Neural progenitor cell (in vitro differentiated cells): ENCODE results near the gene FSTL5. TPM values are rescaled to one million over a fixed set of nuclear protein-coding genes. Genes with fewer than 3 reads are reported as not detected.

ENCODE experiments used
- DNase-seq: peaks from one replicate; pipeline ENCODE4 v3.0.0-alpha.2; 2016; ENCODE audit warnings: low spot score
- H2AFZ ChIP-seq: fragments of 200-600 bp; sonication (generic); replicated peaks from 2 replicates; pipeline ENCODE4 v1.6.1; 2016; ENCODE audit warnings: antibody characterized with exemption
- H3F3A ChIP-seq: fragments of 200-600 bp; sonication (generic); 2 replicates; pipeline ENCODE4 v1.6.1; 2016; ENCODE audit warnings: antibody characterized with exemption, low read depth
- H3K27ac ChIP-seq: fragments of 200-600 bp; sonication (generic); 2 replicates; pipeline ENCODE4 v1.5.1; 2016; ENCODE audit warnings: mild to moderate bottlenecking
- H3K27me3 ChIP-seq: fragments of 200-600 bp; sonication (generic); 2 replicates; pipeline ENCODE4 v1.6.1; 2016; ENCODE audit warnings: mild to moderate bottlenecking, moderate library complexity
- H3K36me3 ChIP-seq: fragments of 200-600 bp; sonication (generic); 2 replicates; pipeline ENCODE4 v1.5.1; 2016
- H3K4me1 ChIP-seq: fragments of 200-600 bp; sonication (generic); 2 replicates; pipeline ENCODE4 v1.6.1; 2016; ENCODE audit warnings: mixed run types
- H3K4me2 ChIP-seq: fragments of 200-600 bp; sonication (generic); 2 replicates; pipeline ENCODE4 v1.6.1; 2016
- H3K4me3 ChIP-seq: fragments of 200-600 bp; sonication (generic); 2 replicates; pipeline ENCODE4 v1.5.1; 2016
- H3K79me2 ChIP-seq: fragments of 200-600 bp; sonication (generic); 2 replicates; pipeline ENCODE4 v1.6.1; 2016; ENCODE audit warnings: low read depth
- H3K9ac ChIP-seq: fragments of 200-600 bp; sonication (generic); 2 replicates; pipeline ENCODE4 v1.6.1; 2016
- H3K9me3 ChIP-seq: fragments of 200-600 bp; sonication (generic); 2 replicates; pipeline ENCODE4 v1.5.1; 2016; ENCODE audit warnings: low read depth
- H4K20me1 ChIP-seq: fragments of 200-600 bp; sonication (generic); 2 replicates; pipeline ENCODE4 v1.6.1; 2016; ENCODE audit warnings: low read depth
- H3K27ac Mint-ChIP-seq: 3 replicates; pipeline ENCODE4 v1.8.0; 2021; ENCODE audit warnings: mixed read lengths
- H3K27me3 Mint-ChIP-seq: 2 replicates; pipeline ENCODE4 v1.8.0; 2022; ENCODE audit warnings: low read depth, mild to moderate bottlenecking, inconsistent platforms, moderate library complexity, mixed read lengths; ENCODE audit not compliant: insufficient read depth
- H3K36me3 Mint-ChIP-seq: 3 replicates; pipeline ENCODE4 v1.8.0; 2021; ENCODE audit warnings: mixed read lengths
- H3K4me1 Mint-ChIP-seq: 3 replicates; pipeline ENCODE4 v1.8.0; 2021; ENCODE audit warnings: mixed read lengths
- H3K4me3 Mint-ChIP-seq: 3 replicates; pipeline ENCODE4 v1.8.0; 2021; ENCODE audit warnings: mild to moderate bottlenecking, moderate library complexity, mixed read lengths
- H3K9me3 Mint-ChIP-seq: 3 replicates; pipeline ENCODE4 v1.8.0; 2020; ENCODE audit warnings: mixed read lengths
- CTCF ChIP-seq: fragments of 200-600 bp; sonication (generic); IDR thresholded peaks from 2 replicates; pipeline ENCODE4 v1.5.1; 2017; ENCODE audit warnings: antibody characterized with exemption, mild to moderate bottlenecking
- EZH2 ChIP-seq: fragments of 200-600 bp; sonication (generic); IDR thresholded peaks from 2 replicates; pipeline ENCODE4 v1.6.1; 2017; ENCODE audit warnings: antibody characterized with exemption, mild to moderate bottlenecking, moderate library complexity
- EZH2phosphoT487 ChIP-seq: fragments of 200-600 bp; sonication (generic); IDR thresholded peaks from 2 replicates; pipeline ENCODE4 v1.6.1; 2017; ENCODE audit warnings: antibody characterized with exemption
- total RNA-seq: library from RNA; depleted of rRNA; stranded (reverse); fragments of >200 nt; gene quantifications from 2 replicates; pipeline ENCODE4 v1.2.3, GENCODE V29; 2015; ENCODE audit warnings: low replicate concordance

FSTL5 gene
- total RNA-seq, 1 donor from 2014 or later: not detected

GRCh38 chr4:161987611-161988010 is 176.2 kb downstream of the FSTL5 start:
- Mint-ChIP-seq H3K27me3 (peaks cover 2% of the 10 kb centered on the region), H3K36me3 (no peaks in the 10 kb centered on the region), H3K9me3 (no peaks in the 10 kb centered on the region), H3K4me3 (no peak overlapping the region), H3K27ac (no peak overlapping the region), H3K4me1 (peaks cover 9% of the 10 kb centered on the region)
- Histone ChIP-seq H3K27ac (no peak overlapping the region), H3K9ac (no peak overlapping the region), H3K4me1 (no peaks in the 10 kb centered on the region), H3F3A (peaks cover 3% of the 10 kb centered on the region), H3K4me3 (no peak overlapping the region), H3K79me2 (no peaks in the 10 kb centered on the region), H3K27me3 (no peaks in the 10 kb centered on the region), H3K9me3 (no peaks in the 10 kb centered on the region), H4K20me1 (no peaks in the 10 kb centered on the region), H3K36me3 (no peaks in the 10 kb centered on the region), H3K4me2 (no peak overlapping the region), H2AFZ (no peak overlapping the region)
- TF ChIP-seq EZH2: no peak
- TF ChIP-seq EZH2phosphoT487: no peak
- TF ChIP-seq CTCF: no peak
- DNase-seq: no peak

GRCh38 chr4:161952382-161952781 is 211.4 kb downstream of the FSTL5 start:
- H3K36me3 Mint-ChIP-seq: no peaks in the 10 kb centered on the region
- Histone ChIP-seq H3K4me2 (no peak overlapping the region), H3K4me3 (no peak overlapping the region), H3K27me3 (no peaks in the 10 kb centered on the region), H3K9me3 (no peaks in the 10 kb centered on the region), H3K4me1 (no peaks in the 10 kb centered on the region), H3K79me2 (no peaks in the 10 kb centered on the region), H3K36me3 (no peaks in the 10 kb centered on the region), H3K9ac (no peak overlapping the region), H3K27ac (no peak overlapping the region), H4K20me1 (no peaks in the 10 kb centered on the region), H2AFZ (no peak overlapping the region), H3F3A (no peaks in the 10 kb centered on the region)
- no peak for DNase-seq
- H3K4me3 Mint-ChIP-seq: no peak overlapping the region
- TF ChIP-seq EZH2phosphoT487 (no peak), EZH2 (no peak), CTCF (no peak)
- H3K9me3 Mint-ChIP-seq: no peaks in the 10 kb centered on the region
- no peak overlapping the region for H3K27ac Mint-ChIP-seq
- H3K27me3 Mint-ChIP-seq: no peaks in the 10 kb centered on the region
- H3K4me1 Mint-ChIP-seq: peaks cover 4% of the 10 kb centered on the region

- no peak overlapping the region for H3K27ac ChIP-seq
- H3K79me2 ChIP-seq: no peaks in the 10 kb centered on the region
- no peak overlapping the region for H3K9ac ChIP-seq
- TF ChIP-seq EZH2 (no peak), CTCF (no peak), EZH2phosphoT487 (no peak)
- Mint-ChIP-seq H3K4me1 (peaks cover 4% of the 10 kb centered on the region), H3K9me3 (no peaks in the 10 kb centered on the region), H3K4me3 (no peak overlapping the region), H3K36me3 (no peaks in the 10 kb centered on the region), H3K27ac (no peak overlapping the region), H3K27me3 (no peaks in the 10 kb centered on the region)
- no peaks in the 10 kb centered on the region for H3K27me3 ChIP-seq
- H2AFZ ChIP-seq: no peak overlapping the region
- no peak overlapping the region for H3K4me2 ChIP-seq
- H4K20me1 ChIP-seq: no peaks in the 10 kb centered on the region
- no peak overlapping the region for H3K4me3 ChIP-seq
- no peaks in the 10 kb centered on the region for H3F3A ChIP-seq
- DNase-seq: no peak
- H3K36me3 ChIP-seq: no peaks in the 10 kb centered on the region
- no peaks in the 10 kb centered on the region for H3K4me1 ChIP-seq
- H3K9me3 ChIP-seq: no peaks in the 10 kb centered on the region
Measured at GRCh38 chr4:161949946-161950725, 213.7 kb downstream of the FSTL5 start.
